Heart right ventricle (tissue), 16 donors: ENCODE results near the gene NOXRED1. TPM values are rescaled to one million over a fixed set of nuclear protein-coding genes. Genes with fewer than 3 reads are reported as not detected.

Source experiments
- ATAC-seq, 8 donors: fragments of 200-7000 bp; cut with Tn5 transposase; one replicate each; pipeline ENCODE4 v1.9.1; 2020; ENCODE audit warnings: mild to moderate bottlenecking in 8 of 8, moderate library complexity in 8 of 8, moderate number of reproducible peaks in 1 of 8
- DNase-seq, 2 donors: peaks; one replicate each; pipeline ENCODE4 v3.0.0-alpha.2; 2020
- H3K27ac ChIP-seq, 10 donors: fragments of 200-600 bp; sonication (generic) in 2 of 10; one replicate each; pipeline versions ENCODE4 v1.5.0 to v1.8.0; 2020 to 2022; ENCODE audit warnings: mild to moderate bottlenecking in 3 of 10
- H3K27me3 ChIP-seq, 7 donors: fragments of 200-600 bp; one replicate each; pipeline ENCODE4 v1.8.0; 2021 to 2022; ENCODE audit warnings: mild to moderate bottlenecking in 2 of 7
- H3K36me3 ChIP-seq, 9 donors: fragments of 200-600 bp; sonication (generic) in 1 of 9; one replicate each; pipeline versions ENCODE4 v1.5.0 to v1.8.0; 2020 to 2022; ENCODE audit warnings: mild to moderate bottlenecking in 2 of 9
- H3K4me1 ChIP-seq, 9 donors: fragments of 200-600 bp; sonication (generic) in 1 of 9; one replicate each; pipeline versions ENCODE4 v1.5.0 to v1.8.0; 2020 to 2022; ENCODE audit warnings: mild to moderate bottlenecking in 4 of 9
- H3K4me3 ChIP-seq, 10 donors: fragments of 200-600 bp; sonication (generic) in 2 of 10; one replicate each; pipeline versions ENCODE4 v1.5.0 to v1.8.0; 2020 to 2022; ENCODE audit warnings: mild to moderate bottlenecking in 7 of 10, moderate library complexity in 2 of 10
- H3K9me3 ChIP-seq, 11 donors: fragments of 200-600 bp in 10 of 11; sonication (generic) in 2 of 11; one replicate each; pipeline versions ENCODE4 v1.5.0 to v1.8.0; 2013 to 2022; ENCODE audit warnings: mild to moderate bottlenecking in 2 of 11, control low read depth in 1 of 11, moderate library complexity in 1 of 11
- WGBS, 2 donors: extraction: QIAGEN DNeasy Blood & Tissue Kit; methylation state at CpG; one replicate each; pipeline ENCODE4 v1.1.7; 2013; ENCODE audit warnings: inconsistent platforms in 1 of 2; 5-methylcytosine and 5-hydroxymethylcytosine counted together
- intact Hi-C, 10 donors: fragments of 100-400 bp; cut with DNase I; formaldehyde crosslinking; loops; one replicate each; pipeline versions ENCODE4 v1.11.1 to v1.14.2; 2022
- long read RNA-seq, 3 donors: library from polyadenylated mRNA; unstranded; transcript quantifications; one replicate each; pipeline ENCODE4 v2.0.0, GENCODE V29; 2020 to 2021
- polyA plus RNA-seq, 2 donors: library from polyadenylated mRNA; stranded (reverse); fragments of 200-250 nt; gene quantifications; one replicate each; pipeline ENCODE4 v1.2.3, GENCODE V29; 2013
- total RNA-seq, 10 donors: library from RNA; stranded (reverse); fragmentation: NEBNext Ultra II Directional in 3 of 10; extraction: Animal tissue kit (Norgen Biotek cat#: 25700) in 3 of 10; gene quantifications; one replicate each; pipeline versions ENCODE4 v1.2.1 to v1.2.4, GENCODE V29; 2021 to 2023
- TF ChIP-seq, protein P1 (sequence below), 9 donors: fragments of 200-600 bp; sonication (generic) in 2 of 9; IDR thresholded peaks; one replicate each; pipeline versions ENCODE4 v1.5.0 to v1.8.0; 2021 to 2022; ENCODE audit warnings: antibody characterized with exemption in 9 of 9, mild to moderate bottlenecking in 5 of 9, moderate library complexity in 1 of 9
- donor health status: Arrhythmogenic right ventricular cardiomyopathy.
- donor health status: ischemic (EF 13 %, LVEDD 7.1; RV severe dilation, severe dysfunction).
- donor health status: healthy with polysubstance abuse.
- donor health status: DM: no; HTN: yes; CAD: no.
- donor health status: DM: no; HTN: no; CAD: no.
- donor health status: ischemic (EF 25% LVEDD 6.9; RV normal size, moderate dysfunction).
- donor health status: ischemic (EF 25% LVEDD 5.7; RV mildly dilated, moderate dysfunction).
- donor health status: healthy.
- donor health status: DM: yes; HTN: yes; CAD: no.
- donor health status: Ischemic cardiomyopathy.
- donor health status: ischemic (EF 35%, LVEDD 5.7; RV mildly dilated, moderate dysfunction).
- donor health status: nonischemic (EF 11% LVEDD 7.7; RV severe dilation, severe dysfunction).
- donor health status: DM: yes; HTN: yes; CAD: no.
- donor health status: PGD.
- donor health status: ischemic (EF 29% LVEDD 5.4; RV normal size, mild dysfunction).
- donor health status: nonischemic (EF 23%, LVEDD 6.1; RV moderate dilation, normal function).

The NOXRED1 gene, protein sequence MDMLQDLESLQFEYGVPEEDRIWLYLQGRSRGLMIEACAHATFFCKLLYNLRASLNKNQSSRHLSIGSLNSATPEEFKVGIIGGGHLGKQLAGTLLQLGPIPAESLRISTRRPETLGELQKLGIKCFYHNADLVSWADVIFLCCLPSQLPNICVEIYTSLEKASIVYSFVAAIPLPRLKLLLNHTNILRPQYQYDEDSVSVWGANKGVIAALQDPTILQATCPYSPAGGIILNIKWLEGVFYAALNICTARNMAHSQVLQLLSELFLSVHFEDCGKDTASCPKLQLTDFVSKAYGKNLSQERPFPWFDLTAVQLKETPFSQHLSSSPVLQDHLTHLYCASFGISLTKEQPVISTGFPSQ
- under 1 TPM in 5 of 10 donors, not detected in 5; 0.12 to 0.40 (median 0.30) TPM for total RNA-seq
- polyA plus RNA-seq, result under 1 TPM in 1 of 2 donors, not detected in 1; 0.04 TPM
- long read RNA-seq, donor 1, result 0 reads
- long read RNA-seq, donor 2, result 0 reads
- long read RNA-seq, donor 3, result 0 reads

DNA sequence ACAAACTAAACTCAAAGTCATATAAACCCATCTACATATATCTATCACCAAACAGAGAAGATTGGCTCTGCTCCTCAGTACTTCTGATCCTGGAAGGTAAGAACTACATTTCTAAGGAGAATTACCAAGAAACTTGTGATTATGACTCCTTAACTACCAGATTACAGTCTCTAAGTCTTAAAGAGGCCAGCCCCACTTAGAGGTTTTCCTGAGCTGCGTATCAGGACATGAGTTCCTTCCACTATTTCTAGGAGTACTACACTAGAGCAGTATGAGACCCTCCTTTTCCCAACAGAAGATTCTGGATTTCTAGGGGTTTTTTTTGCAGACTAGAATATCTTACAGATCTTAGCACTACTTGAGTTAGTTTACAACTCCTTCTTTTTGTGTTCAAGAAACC lies at the start of gene NOXRED1:
Gene NOXRED1, minus strand, starts transcription at position 101 of the 400 bp plus-strand sequence. CDS start 634 bp downstream, outside the sequence.
- DNase-seq (no peak), ATAC-seq (no peak)
- Histone ChIP-seq H3K9me3 (peaks cover 0 to 28% (median 14%) of the 10 kb centered on the region in 11 donors), H3K4me3 (no peak within 1 kb of the TSS), H3K27ac (no peak within 1 kb of the TSS), H3K36me3 (peaks cover 0 to 82% (median 54%) of the 10 kb centered on the region in 9 donors), H3K27me3 (no peaks in the 10 kb centered on the region), H3K4me1 (no peaks in the 10 kb centered on the region)
- WGBS, 2 donors, result 97% methylated on average over 1 of the region's 1 CpG
- intact Hi-C loops, result no loop called here
- TF ChIP-seq, protein P1, sequence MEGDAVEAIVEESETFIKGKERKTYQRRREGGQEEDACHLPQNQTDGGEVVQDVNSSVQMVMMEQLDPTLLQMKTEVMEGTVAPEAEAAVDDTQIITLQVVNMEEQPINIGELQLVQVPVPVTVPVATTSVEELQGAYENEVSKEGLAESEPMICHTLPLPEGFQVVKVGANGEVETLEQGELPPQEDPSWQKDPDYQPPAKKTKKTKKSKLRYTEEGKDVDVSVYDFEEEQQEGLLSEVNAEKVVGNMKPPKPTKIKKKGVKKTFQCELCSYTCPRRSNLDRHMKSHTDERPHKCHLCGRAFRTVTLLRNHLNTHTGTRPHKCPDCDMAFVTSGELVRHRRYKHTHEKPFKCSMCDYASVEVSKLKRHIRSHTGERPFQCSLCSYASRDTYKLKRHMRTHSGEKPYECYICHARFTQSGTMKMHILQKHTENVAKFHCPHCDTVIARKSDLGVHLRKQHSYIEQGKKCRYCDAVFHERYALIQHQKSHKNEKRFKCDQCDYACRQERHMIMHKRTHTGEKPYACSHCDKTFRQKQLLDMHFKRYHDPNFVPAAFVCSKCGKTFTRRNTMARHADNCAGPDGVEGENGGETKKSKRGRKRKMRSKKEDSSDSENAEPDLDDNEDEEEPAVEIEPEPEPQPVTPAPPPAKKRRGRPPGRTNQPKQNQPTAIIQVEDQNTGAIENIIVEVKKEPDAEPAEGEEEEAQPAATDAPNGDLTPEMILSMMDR (IDR thresholded peaks at IDR 0.05), result no peak

DNA sequence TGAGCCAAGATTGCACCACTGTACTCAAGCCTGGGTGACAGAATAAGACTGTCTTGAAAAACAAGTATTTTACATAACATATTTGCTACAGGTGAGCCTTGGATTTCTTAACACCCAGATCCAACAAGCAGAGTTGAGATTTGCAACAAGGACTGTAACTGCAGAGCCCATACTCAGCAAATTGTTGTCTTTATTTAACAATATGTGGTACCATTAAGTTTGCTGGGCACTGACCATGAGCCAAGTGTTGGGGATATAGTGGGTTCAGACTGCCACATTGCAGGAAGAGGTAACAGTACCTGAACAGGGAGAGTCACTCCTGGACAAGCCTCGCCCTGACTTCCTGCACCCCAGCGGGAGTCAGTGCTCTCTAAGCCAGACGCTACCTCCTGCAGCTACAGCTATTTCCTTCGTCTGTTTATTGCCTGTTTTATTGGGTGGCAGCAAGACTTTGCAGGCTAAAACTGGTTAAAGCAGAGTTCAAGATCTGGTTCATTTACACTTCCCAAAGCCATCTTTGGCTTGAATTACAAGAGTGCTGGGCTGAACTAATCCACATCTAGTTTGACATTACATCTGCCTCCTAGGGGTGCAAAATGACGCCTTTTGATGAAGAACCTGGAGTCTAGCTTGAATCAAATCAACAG lies 47.0 kb upstream of the NOXRED1 start:
- Histone ChIP-seq H3K27ac (no peak overlapping the region), H3K4me1 (no peaks in the 10 kb centered on the region), H3K9me3 (no peaks in the 10 kb centered on the region), H3K36me3 (peaks cover 0 to 51% (median 40%) of the 10 kb centered on the region in 9 donors), H3K27me3 (peaks cover 0 to 4% (median 0%) of the 10 kb centered on the region in 7 donors), H3K4me3 (no peak overlapping the region)
- ATAC-seq, result no peak
- 85 to 93% methylated on average over 5 of the region's 5 CpGs for WGBS, 2 donors
- TF ChIP-seq, protein P1 (IDR thresholded peaks at IDR 0.05), result no peak
- no peak for DNase-seq
- intact Hi-C loops, result loop anchor here in 1 of 10 donors (10.0 kb wide), 1 partner anchor 84 kb away; no protein-coding TSS in a partner anchor

- H3K4me3 ChIP-seq, result no peak overlapping the region
- no peak overlapping the region for H3K27ac ChIP-seq
- no peaks in the 10 kb centered on the region for H3K4me1 ChIP-seq
- no peaks in the 10 kb centered on the region for H3K9me3 ChIP-seq
- TF ChIP-seq, protein P1 (IDR thresholded peaks at IDR 0.05), result no peak
- peaks cover 0 to 1% (median 0%) of the 10 kb centered on the region in 7 donors for H3K27me3 ChIP-seq
- 90 to 96% methylated on average over 1 of the region's 1 CpG for WGBS, 2 donors
- DNase-seq (no peak), ATAC-seq (no peak)
- H3K36me3 ChIP-seq, result peaks cover 4 to 59% (median 48%) of the 10 kb centered on the region in 9 donors
- intact Hi-C loops, result loop anchor here in 3 of 10 donors (10.0 kb wide), 2 partner anchors 75 to 235 kb away; partner anchors contain the start of genes ALKBH1 (in 1 of the 3) and SLIRP (in 1 of the 3)
Measured at GRCh38 chr14:77469539-77469938, 46.2 kb upstream of the NOXRED1 start.

DNA sequence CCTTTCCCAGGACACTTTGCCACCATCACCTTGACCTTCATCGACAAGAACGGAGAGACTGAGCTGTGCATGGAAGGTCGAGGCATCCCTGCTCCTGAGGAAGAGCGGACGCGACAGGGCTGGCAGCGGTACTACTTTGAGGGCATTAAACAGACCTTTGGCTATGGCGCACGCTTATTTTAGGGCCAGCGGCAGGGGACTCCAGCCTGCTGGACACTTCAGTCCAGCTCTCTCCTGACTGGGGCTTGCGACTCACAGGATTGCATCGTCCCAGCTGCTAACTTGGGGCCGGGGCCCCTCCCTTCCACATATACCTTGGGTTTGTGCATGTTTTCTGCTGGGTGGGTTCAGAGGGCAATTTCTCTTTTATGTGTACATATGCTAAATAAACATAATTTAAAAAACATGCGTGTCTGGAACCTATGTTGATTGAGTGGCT lies 45.8 kb upstream of the NOXRED1 start:
- no peaks in the 10 kb centered on the region for H3K4me1 ChIP-seq
- DNase-seq, result no peak
- 92% methylated on average over 14 of the region's 14 CpGs for WGBS, 2 donors
- TF ChIP-seq, protein P1 (IDR thresholded peaks at IDR 0.05), result no peak
- H3K27ac ChIP-seq, result no peak overlapping the region
- intact Hi-C loops, result loop anchor here in 3 of 10 donors (10.0 kb wide), 2 partner anchors 76 to 236 kb away; partner anchors contain the start of genes ALKBH1 (in 1 of the 3) and SLIRP (in 1 of the 3)
- no peaks in the 10 kb centered on the region for H3K27me3 ChIP-seq
- peaks cover 4 to 63% (median 53%) of the 10 kb centered on the region in 9 donors for H3K36me3 ChIP-seq
- H3K4me3 ChIP-seq, result no peak overlapping the region
- no peak for ATAC-seq
- H3K9me3 ChIP-seq, result no peaks in the 10 kb centered on the region
